ENCODE results near the gene TECPR2.
A peak's percentile ranks its signal among the peaks of the same experiment; 100 is the strongest.
"Not testable (repeated sequence)": the region's sequence is repeated elsewhere in the genome, so short reads cannot be mapped to it uniquely, and the experiment has no call there.

The TECPR2 gene

DNA sequence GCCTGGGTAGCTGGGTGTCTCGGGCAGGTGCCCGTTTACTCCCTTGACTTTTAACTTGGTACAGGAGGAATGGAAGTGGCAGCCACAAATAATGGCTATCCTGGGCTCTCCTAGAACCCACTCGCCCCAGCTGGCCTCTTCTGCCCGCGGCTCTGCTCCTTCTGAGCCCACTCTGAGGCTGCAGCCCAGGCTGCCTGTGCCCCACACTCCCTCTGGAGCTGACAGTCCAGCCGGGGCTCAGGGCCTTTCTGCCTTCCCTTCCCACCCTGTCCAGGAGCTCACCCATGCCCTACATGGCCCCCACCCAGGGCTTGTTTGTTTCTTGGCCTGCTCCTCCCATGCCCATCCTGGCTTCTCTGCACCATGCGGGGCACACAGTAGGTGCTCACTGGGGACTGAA is 27.6 kb upstream of the TECPR2 start:
- no peak for DNase-seq

DNA sequence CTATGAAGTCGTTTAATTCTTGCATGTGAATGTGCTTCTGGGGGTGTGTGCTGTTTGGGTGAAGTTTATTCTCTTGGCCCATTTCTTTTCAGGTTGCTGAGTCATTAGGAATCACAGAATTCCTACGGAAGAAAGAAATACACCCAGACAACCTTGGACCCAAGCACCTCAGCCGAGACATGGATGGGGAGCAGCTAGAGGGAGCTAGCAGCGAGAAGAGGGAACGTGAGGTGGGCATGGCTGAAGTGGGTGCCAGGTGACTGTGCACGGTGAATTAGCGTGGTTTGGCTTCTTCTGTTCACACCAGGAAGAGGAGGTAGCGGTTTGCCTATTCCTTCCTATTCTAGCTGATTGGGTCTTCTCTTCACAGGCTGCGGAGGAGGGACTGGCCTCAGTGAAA is 24.0 kb upstream of the TECPR2 start:
- DNase-seq, result no peak

- no peak for DNase-seq
These were observed 21.2 kb upstream of the TECPR2 start for GRCh38 chr14:102341566-102341965.

- DNase-seq, result no peak
These were observed 20.5 kb upstream of the TECPR2 start for GRCh38 chr14:102342238-102342637.

GRCh38 chr14:102344084-102344483 is 18.7 kb upstream of the TECPR2 start:
- no peak for DNase-seq

- DNase-seq, result no peak
These were observed 18.3 kb upstream of the TECPR2 start for GRCh38 chr14:102344485-102344884.

DNA sequence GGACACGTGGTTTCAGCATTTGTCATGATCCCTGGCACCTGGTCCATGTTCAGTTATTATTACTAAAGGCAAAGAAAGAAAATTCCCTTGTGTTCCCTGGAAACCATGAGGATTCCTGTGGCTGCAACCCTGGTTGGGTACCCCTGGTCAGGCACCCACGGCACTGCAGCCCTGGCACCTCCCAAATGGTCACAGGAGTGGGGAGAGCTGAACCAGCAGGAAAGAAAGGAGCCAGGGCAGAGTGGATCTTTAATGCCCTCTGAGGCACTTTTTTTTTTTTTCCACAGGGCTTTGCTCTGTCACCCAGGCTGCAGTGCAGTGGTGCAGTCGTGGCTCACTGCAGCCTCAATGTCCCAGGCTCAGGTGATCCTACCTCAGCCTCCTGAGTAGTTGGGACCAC is 17.5 kb upstream of the TECPR2 start:
- DNase-seq, result no peak

- no peak for DNase-seq
These were observed 16.1 kb upstream of the TECPR2 start for GRCh38 chr14:102346645-102347044.

DNA sequence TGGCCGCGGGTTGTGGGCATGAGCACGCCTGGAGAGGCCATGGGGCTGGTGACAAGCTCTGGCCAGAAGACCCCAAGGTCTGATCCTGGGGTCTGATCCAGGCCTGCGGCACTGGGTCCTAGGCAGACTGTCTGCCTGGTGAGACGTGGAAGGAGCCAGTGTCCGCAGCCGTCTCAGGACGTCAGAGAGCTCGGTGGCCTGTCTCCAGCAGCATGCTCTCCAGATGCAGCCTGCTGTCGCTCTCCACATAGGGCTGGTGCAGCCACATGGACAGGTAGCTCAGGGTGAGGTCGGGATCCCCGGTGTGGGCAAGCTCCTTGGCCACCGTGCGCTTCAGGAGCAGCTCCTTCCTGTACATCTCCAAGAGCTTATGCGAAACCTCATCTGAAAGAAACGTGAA is 14.4 kb upstream of the TECPR2 start:
- no peak for DNase-seq

- DNase-seq, result no peak
These were observed 11.7 kb upstream of the TECPR2 start for GRCh38 chr14:102351023-102351422.

- not testable (repeated sequence) for DNase-seq
These were observed 11.1 kb upstream of the TECPR2 start for GRCh38 chr14:102351593-102351992.

- DNase-seq, result no peak
These were observed 10.5 kb upstream of the TECPR2 start for GRCh38 chr14:102352213-102352612.

GRCh38 chr14:102353126-102353619 is 9.6 kb upstream of the TECPR2 start:
- DNase-seq, result no peak

GRCh38 chr14:102356280-102356679 is 6.5 kb upstream of the TECPR2 start:
- no peak for DNase-seq

DNA sequence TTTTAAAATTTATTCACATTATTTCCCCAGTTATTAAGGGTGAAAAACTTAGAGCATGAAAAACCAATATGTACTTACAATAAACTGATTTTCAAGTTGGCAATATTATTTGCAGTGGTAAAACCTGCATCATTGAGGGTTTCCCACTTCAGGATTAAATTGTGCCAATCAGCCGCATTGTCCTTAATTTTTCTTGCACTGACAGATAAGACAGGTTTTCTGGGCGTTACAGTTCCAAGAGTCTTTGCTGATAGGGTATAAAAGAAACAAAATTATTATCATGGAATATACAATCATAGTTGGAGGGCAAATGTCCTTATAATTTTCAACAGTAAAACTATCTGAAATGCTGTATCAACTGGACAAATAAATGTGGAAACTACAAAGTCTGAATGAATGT is 3.4 kb upstream of the TECPR2 start:
- no peak for DNase-seq

- DNase-seq, result no peak
These were observed 2.4 kb upstream of the TECPR2 start for GRCh38 chr14:102360388-102360787.

DNA sequence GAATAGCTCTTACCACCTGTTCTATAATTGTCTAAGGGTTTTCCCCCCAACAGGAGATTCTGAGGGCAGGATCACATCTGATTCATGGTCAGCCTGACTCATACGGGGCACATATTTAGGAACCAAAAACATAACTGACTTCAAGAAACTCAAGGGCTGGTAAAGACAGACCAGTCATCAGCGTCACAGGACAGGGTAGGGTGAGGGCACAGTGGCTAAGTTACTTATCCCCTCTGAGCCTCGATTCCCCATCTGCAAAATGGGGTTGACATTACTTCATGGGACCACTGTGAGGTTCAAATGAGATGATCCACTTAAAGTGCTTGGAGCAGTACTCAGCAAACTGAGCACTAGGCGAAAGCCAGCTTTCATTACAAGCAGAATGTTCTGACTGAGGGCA is 657 bp upstream of the TECPR2 start:
- DNase-seq, result peak; percentile 50

- peak; percentile 8 for DNase-seq
These were observed 622 bp downstream of the TECPR2 start for GRCh38 chr14:102363182-102363943.

GRCh38 chr14:102370305-102370809 is 7.6 kb downstream of the TECPR2 start:
- no peak for DNase-seq

- DNase-seq, result no peak
These were observed 8.6 kb downstream of the TECPR2 start for GRCh38 chr14:102371361-102371760.

- DNase-seq, result no peak
These were observed 10.4 kb downstream of the TECPR2 start for GRCh38 chr14:102373110-102373509.

- no peak for DNase-seq
These were observed 11.5 kb downstream of the TECPR2 start for GRCh38 chr14:102374264-102374663.

GRCh38 chr14:102375119-102375518 is 12.4 kb downstream of the TECPR2 start:
- DNase-seq, result no peak

DNA sequence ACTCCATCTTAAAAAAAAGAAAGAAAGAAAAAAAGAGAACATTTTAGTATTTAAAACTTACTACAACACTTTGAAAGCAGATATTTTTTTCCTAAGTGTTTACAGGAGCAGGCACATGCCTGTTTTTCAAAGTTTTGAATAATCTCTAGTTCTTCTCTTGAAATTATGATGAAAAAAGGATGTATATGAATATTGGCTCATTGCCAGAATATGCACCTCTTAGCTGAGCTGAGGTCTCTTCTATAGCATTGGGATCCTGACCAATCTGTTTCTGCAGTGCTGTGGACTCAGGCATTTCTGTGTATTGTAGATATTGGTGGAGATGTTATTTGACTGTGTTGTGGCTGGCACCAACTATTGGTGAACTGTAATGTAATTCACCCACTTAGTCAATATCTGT is 15.0 kb downstream of the TECPR2 start:
- DNase-seq, result no peak

DNA sequence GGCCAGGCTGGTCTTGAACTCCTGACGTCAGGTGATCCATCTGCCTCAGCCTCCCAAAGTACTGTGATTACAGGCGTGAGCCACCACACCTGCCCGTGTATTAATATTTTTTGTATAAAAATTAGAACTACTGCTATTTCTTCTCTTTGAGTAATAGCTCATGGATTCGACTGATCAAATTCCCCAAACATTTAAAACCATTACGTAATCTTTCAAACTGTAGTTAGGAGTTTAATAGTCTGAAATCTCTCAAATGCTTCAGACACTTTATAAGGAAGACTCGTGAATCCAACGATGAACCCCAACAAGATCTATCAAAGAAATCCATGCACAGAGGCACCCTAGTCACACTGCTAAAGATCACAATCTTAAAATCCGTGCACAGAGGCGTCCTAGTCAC is 16.1 kb downstream of the TECPR2 start:
- DNase-seq, result no peak

Data from CD4-positive, alpha-beta T cell treated with Interleukin-4 for 4 hours (primary cell).